GM20000 (cell line): ENCODE measurements around the gene FCER1G.

Experiments
- DNase-seq: peaks from one replicate; pipeline ENCODE4 v3.0.0; 2012; ENCODE audit warnings: low spot score
- CTCF ChIP-seq: IDR thresholded peaks from 2 replicates; pipeline ENCODE4 v1.5.1; 2012; ENCODE audit warnings: mild to moderate bottlenecking, control low read depth; ENCODE audit errors: extremely low read depth, missing control alignments

The FCER1G gene

GRCh38 chr1:161188381-161188780 lies 26.7 kb upstream of the FCER1G start:
- no peak for TF ChIP-seq CTCF
- no peak for DNase-seq

GRCh38 chr1:161189036-161189435 lies 26.1 kb upstream of the FCER1G start:
- no peak for TF ChIP-seq CTCF
- no peak for DNase-seq

GRCh38 chr1:161190962-161191521 lies 24.1 kb upstream of the FCER1G start:
- no peak for DNase-seq
- TF ChIP-seq CTCF = no peak

- DNase-seq = no peak
- TF ChIP-seq CTCF = no peak
These were observed 23.1 kb upstream of the FCER1G start for GRCh38 chr1:161191971-161192370.

- TF ChIP-seq CTCF = peak; percentile 98
- peak; percentile 80 for DNase-seq
These were observed 22.3 kb upstream of the FCER1G start for GRCh38 chr1:161192476-161193465.

GRCh38 chr1:161193561-161194235 lies 21.4 kb upstream of the FCER1G start:
- peak; percentile 0 for TF ChIP-seq CTCF
- DNase-seq = no peak

GRCh38 chr1:161195171-161195570 lies 19.9 kb upstream of the FCER1G start:
- no peak for TF ChIP-seq CTCF
- DNase-seq = no peak
